DOHH2 (cell line): ENCODE measurements around the gene LAMC3.

Experiments used
- CTCF ChIP-seq: fragments of 200-600 bp; sonication (generic); IDR thresholded peaks from one replicate; pipeline ENCODE4 v1.5.1; 2014; ENCODE audit warnings: antibody characterized with exemption, mild to moderate bottlenecking, low read depth, low read length; ENCODE audit not compliant: poor library complexity, severe bottlenecking
- EZH2phosphoT487 ChIP-seq: fragments of 200-600 bp; sonication (generic); IDR thresholded peaks from 2 replicates; pipeline ENCODE4 v1.6.1; 2017; ENCODE audit warnings: borderline replicate concordance, mild to moderate bottlenecking, antibody characterized with exemption, low read length, moderate library complexity, mixed read lengths

- TF ChIP-seq EZH2phosphoT487 (no peak), CTCF (no peak)
Measured at GRCh38 chr9:130997395-130997684, 11.6 kb upstream of the LAMC3 start.
